Activated CD4-positive, alpha-beta T cell treated with anti-CD3 and anti-CD28 coated beads for 36 hours (primary cell): ENCODE measurements around the gene DTYMK. TPM values are rescaled to one million over a fixed set of nuclear protein-coding genes. Genes with fewer than 3 reads are reported as not detected.
A peak's percentile ranks its signal among the peaks of the same experiment; 100 is the strongest.

Experiments
- ATAC-seq: fragments of 200-7000 bp; cut with Tn5 transposase; one replicate; pipeline ENCODE4 v1.10.0; 2021; ENCODE audit warnings: mild to moderate bottlenecking, moderate library complexity
- CTCF ChIA-PET: fragments of 350-600 bp; sonication (Branson Sonifier 250); formaldehyde crosslinking; loops from one replicate; lab custom pipeline; 2021; ENCODE audit warnings: antibody characterized with exemption; lab: Charles Lee
- POLR2A ChIA-PET: fragments of 350-600 bp; sonication (Branson Sonifier 250); formaldehyde crosslinking; loops from one replicate; lab custom pipeline; 2021; ENCODE audit warnings: antibody characterized with exemption, inconsistent platforms; lab: Charles Lee
- DNase-seq: peaks from one replicate; pipeline ENCODE4 v3.0.0-alpha.2; 2020
- H3K27ac Mint-ChIP-seq: one replicate; pipeline ENCODE4 v1.8.0; 2021; ENCODE audit warnings: mixed read lengths
- H3K27me3 Mint-ChIP-seq: one replicate; pipeline ENCODE4 v1.8.0; 2021; ENCODE audit warnings: mixed read lengths
- H3K36me3 Mint-ChIP-seq: one replicate; pipeline ENCODE4 v1.8.0; 2021; ENCODE audit warnings: low read depth, mixed read lengths
- H3K4me1 Mint-ChIP-seq: one replicate; pipeline ENCODE4 v1.8.0; 2021; ENCODE audit warnings: mixed read lengths
- H3K4me3 Mint-ChIP-seq: one replicate; pipeline ENCODE4 v1.8.0; 2021; ENCODE audit warnings: mild to moderate bottlenecking, moderate library complexity, mixed read lengths
- H3K9me3 Mint-ChIP-seq: one replicate; pipeline ENCODE4 v1.8.0; 2021; ENCODE audit warnings: low read depth, mixed read lengths
- intact Hi-C, 2 experiments: fragments of 100-400 bp; cut with DNase I in 1 of 2; cut with micrococcal nuclease in 1 of 2; formaldehyde crosslinking; loops; one replicate each; pipeline versions ENCODE4 v1.14.2 to v1.15.1; 2022 to 2024; cut with DNase I, micrococcal nuclease
- total RNA-seq, 2 experiments: library from RNA; stranded (reverse); gene quantifications; one replicate each; pipeline ENCODE4 v1.2.3, GENCODE V29; 2021

The DTYMK gene
- total RNA-seq, 2 experiments from 2014 or later: 79.8 to 93.1 TPM

GRCh38 chr2:241636182-241637017, 50.2 kb downstream of the DTYMK start:
- peaks cover 34% of the 10 kb centered on the region for H3K36me3 Mint-ChIP-seq
- H3K4me3 Mint-ChIP-seq: peak overlapping the region; percentile 77
- H3K27me3 Mint-ChIP-seq: no peaks in the 10 kb centered on the region
- POLR2A ChIA-PET: interaction anchor here (1.4 kb wide), 1 partner anchor 50 kb away, joined by 3 read pairs; the partner anchor contains the start of gene DTYMK
- no peaks in the 10 kb centered on the region for H3K9me3 Mint-ChIP-seq
- peak overlapping the region; percentile 71 for H3K27ac Mint-ChIP-seq
- CTCF ChIA-PET: no interaction called here
- peaks cover 43% of the 10 kb centered on the region for H3K4me1 Mint-ChIP-seq
- DNase-seq (peak; percentile 59), ATAC-seq (peak; percentile 45)
- intact Hi-C loops: loop anchor here (1.0 to 5.0 kb wide), 17 partner anchors 16 to 1076 kb away; partner anchors contain the start of genes DTYMK (in 2 of the 2), D2HGDH (in 1 of the 2), DUSP28 (in 1 of the 2) and FARP2 (in 1 of the 2)

- POLR2A ChIA-PET: no interaction called here
Measured at GRCh38 chr2:241635756-241636155, 50.9 kb downstream of the DTYMK start.

GRCh38 chr2:241633561-241633960, 53.1 kb downstream of the DTYMK start:
- intact Hi-C loops: no loop called here
- H3K9me3 Mint-ChIP-seq: no peaks in the 10 kb centered on the region
- ATAC-seq: no peak
- CTCF ChIA-PET: interaction anchor here (0.8 to 1.5 kb wide), 3 partner anchors 9 to 577 kb away, joined by 3 read pairs; no protein-coding TSS in a partner anchor
- no peak overlapping the region for H3K27ac Mint-ChIP-seq
- POLR2A ChIA-PET: no interaction called here
- H3K36me3 Mint-ChIP-seq: peaks cover 27% of the 10 kb centered on the region
- DNase-seq: no peak
- no peak overlapping the region for H3K4me3 Mint-ChIP-seq
- H3K4me1 Mint-ChIP-seq: peaks cover 20% of the 10 kb centered on the region
- H3K27me3 Mint-ChIP-seq: no peaks in the 10 kb centered on the region

More at GRCh38 chr2:241635756-241636155, 50.9 kb downstream of the DTYMK start:
- H3K27me3 Mint-ChIP-seq: no peaks in the 10 kb centered on the region
- DNase-seq (no peak), ATAC-seq (no peak)
- H3K4me3 Mint-ChIP-seq: peak overlapping the region; percentile 77
- intact Hi-C loops: loop anchor here (1.0 to 5.0 kb wide), 5 partner anchors 243 to 1075 kb away; partner anchors contain the start of gene DUSP28 (in 1 of the 2)
- peaks cover 39% of the 10 kb centered on the region for H3K4me1 Mint-ChIP-seq
- CTCF ChIA-PET: no interaction called here
- H3K9me3 Mint-ChIP-seq: no peaks in the 10 kb centered on the region
- H3K36me3 Mint-ChIP-seq: peaks cover 35% of the 10 kb centered on the region
- H3K27ac Mint-ChIP-seq: peak overlapping the region; percentile 71

- no peak overlapping the region for H3K4me3 Mint-ChIP-seq
- ChIA-PET CTCF (interaction anchor here (0.8 to 1.5 kb wide), 3 partner anchors 10 to 15 kb away, joined by 3 read pairs; no protein-coding TSS in a partner anchor), POLR2A (interaction anchor here (0.6 kb wide), 1 partner anchor 126 kb away, joined by 4 read pairs; no protein-coding TSS in a partner anchor)
- peaks cover 14% of the 10 kb centered on the region for H3K4me1 Mint-ChIP-seq
- H3K27me3 Mint-ChIP-seq: no peaks in the 10 kb centered on the region
- no peaks in the 10 kb centered on the region for H3K9me3 Mint-ChIP-seq
- intact Hi-C loops: no loop called here
- no peak for DNase-seq
- no peak overlapping the region for H3K27ac Mint-ChIP-seq
- no peak for ATAC-seq
- peaks cover 34% of the 10 kb centered on the region for H3K36me3 Mint-ChIP-seq
Measured at GRCh38 chr2:241632478-241633325, 53.9 kb downstream of the DTYMK start.

GRCh38 chr2:241629762-241630435, 56.7 kb downstream of the DTYMK start:
- POLR2A ChIA-PET: no interaction called here
- DNase-seq (no peak), ATAC-seq (no peak)
- intact Hi-C loops: no loop called here
- Mint-ChIP-seq H3K27me3 (no peaks in the 10 kb centered on the region), H3K36me3 (peaks cover 39% of the 10 kb centered on the region), H3K27ac (no peak overlapping the region), H3K4me1 (peaks cover 5% of the 10 kb centered on the region), H3K4me3 (no peak overlapping the region), H3K9me3 (no peaks in the 10 kb centered on the region)
- CTCF ChIA-PET: no interaction called here

GRCh38 chr2:241627675-241628074, 58.9 kb downstream of the DTYMK start:
- no peaks in the 10 kb centered on the region for H3K9me3 Mint-ChIP-seq
- no peak for ATAC-seq
- no peak overlapping the region for H3K27ac Mint-ChIP-seq
- POLR2A ChIA-PET: no interaction called here
- peaks cover 30% of the 10 kb centered on the region for H3K36me3 Mint-ChIP-seq
- intact Hi-C loops: no loop called here
- CTCF ChIA-PET: no interaction called here
- no peaks in the 10 kb centered on the region for H3K27me3 Mint-ChIP-seq
- no peak for DNase-seq
- peaks cover 1% of the 10 kb centered on the region for H3K4me1 Mint-ChIP-seq
- no peak overlapping the region for H3K4me3 Mint-ChIP-seq

Other genes starting within 250 kb of the DTYMK start
- 100 to 1,000 TPM in 1 of 2 experiments, 10 to 100 TPM in 1; 93.5 to 123 TPM for gene STK25, start 178.2 kb downstream of the DTYMK start, total RNA-seq
- gene BOK, start 128.1 kb downstream of the DTYMK start, total RNA-seq: under 1 TPM; 0.09 to 0.64 TPM
- gene THAP4, start 49.7 kb downstream of the DTYMK start, total RNA-seq: 10 to 100 TPM; 42.5 to 54.1 TPM
- gene ATG4B, start 49.1 kb downstream of the DTYMK start, total RNA-seq: 10 to 100 TPM; 71.8 to 80.1 TPM
- gene ING5, start 15.2 kb upstream of the DTYMK start, total RNA-seq: 10 to 100 TPM; 38.4 to 39.7 TPM
- gene D2HGDH, start 47.8 kb upstream of the DTYMK start, total RNA-seq: 10 to 100 TPM; 18.2 to 34.1 TPM
- gene GAL3ST2, start 90.0 kb upstream of the DTYMK start, total RNA-seq: 1 to 10 TPM in 1 of 2 experiments, under 1 TPM in 1; 0.94 to 1.0 TPM
- gene NEU4, start 122.4 kb upstream of the DTYMK start, total RNA-seq: under 1 TPM; 0.76 to 0.89 TPM
- 10 to 100 TPM; 33.2 to 37.2 TPM for gene PDCD1, start 172.1 kb upstream of the DTYMK start, total RNA-seq
- under 1 TPM in 1 of 2 experiments, not detected in 1; 0.07 TPM for gene RTP5, start 182.9 kb upstream of the DTYMK start, total RNA-seq